WTC11 (cell line): ENCODE results near the gene GGNBP2.

ENCODE experiments used
- ZNF232 ChIP-seq: sonication (generic); formaldehyde crosslinking; IDR thresholded peaks from 2 replicates; pipeline ENCODE4 v1.8.0; 2022; ENCODE audit warnings: mild to moderate bottlenecking, missing genetic modification reagents
- TF ChIP-seq, protein P1 (sequence below): fragments of 200-600 bp; IDR thresholded peaks from 2 replicates; pipeline ENCODE4 v1.8.0; 2022; ENCODE audit warnings: antibody characterized with exemption

GRCh38 chr17:36583787-36584186, 39.1 kb downstream of the GGNBP2 start:
- no peak for TF ChIP-seq ZNF232 (CRISPR knock-in tag)
- TF ChIP-seq, protein P1, sequence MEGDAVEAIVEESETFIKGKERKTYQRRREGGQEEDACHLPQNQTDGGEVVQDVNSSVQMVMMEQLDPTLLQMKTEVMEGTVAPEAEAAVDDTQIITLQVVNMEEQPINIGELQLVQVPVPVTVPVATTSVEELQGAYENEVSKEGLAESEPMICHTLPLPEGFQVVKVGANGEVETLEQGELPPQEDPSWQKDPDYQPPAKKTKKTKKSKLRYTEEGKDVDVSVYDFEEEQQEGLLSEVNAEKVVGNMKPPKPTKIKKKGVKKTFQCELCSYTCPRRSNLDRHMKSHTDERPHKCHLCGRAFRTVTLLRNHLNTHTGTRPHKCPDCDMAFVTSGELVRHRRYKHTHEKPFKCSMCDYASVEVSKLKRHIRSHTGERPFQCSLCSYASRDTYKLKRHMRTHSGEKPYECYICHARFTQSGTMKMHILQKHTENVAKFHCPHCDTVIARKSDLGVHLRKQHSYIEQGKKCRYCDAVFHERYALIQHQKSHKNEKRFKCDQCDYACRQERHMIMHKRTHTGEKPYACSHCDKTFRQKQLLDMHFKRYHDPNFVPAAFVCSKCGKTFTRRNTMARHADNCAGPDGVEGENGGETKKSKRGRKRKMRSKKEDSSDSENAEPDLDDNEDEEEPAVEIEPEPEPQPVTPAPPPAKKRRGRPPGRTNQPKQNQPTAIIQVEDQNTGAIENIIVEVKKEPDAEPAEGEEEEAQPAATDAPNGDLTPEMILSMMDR = no peak
